GM12878 (cell line): ENCODE data around the gene ANKMY1.

ENCODE experiments used
- CHD4 ChIP-seq: fragments of 200-600 bp; sonication (generic); IDR thresholded peaks from 2 replicates; pipeline ENCODE4 v1.6.1; 2016; ENCODE audit warnings: mild to moderate bottlenecking
- EZH2 ChIP-seq: IDR thresholded peaks from 2 replicates; pipeline ENCODE4 v1.6.1; 2012; ENCODE audit warnings: low read depth, mild to moderate bottlenecking, control low read depth, inconsistent platforms, low read length, borderline replicate concordance; ENCODE audit not compliant: control insufficient read depth
- JUND ChIP-seq: IDR thresholded peaks from 2 replicates; pipeline ENCODE4 v1.6.1; 2012; ENCODE audit warnings: low read depth, mild to moderate bottlenecking, low read length, improper control_type of control experiment, moderate library complexity
- KAT2A ChIP-seq: conservative IDR thresholded peaks from 2 replicates; pipeline ENCODE4 v1.6.1; 2011; ENCODE audit warnings: low read depth, low read length; ENCODE audit not compliant: control insufficient read depth
- NRF1 ChIP-seq: conservative IDR thresholded peaks from 2 replicates; pipeline ENCODE4 v1.6.1; 2011; ENCODE audit warnings: mild to moderate bottlenecking, low read depth, low read length, improper control_type of control experiment
- REST ChIP-seq: IDR thresholded peaks from 2 replicates; pipeline ENCODE4 v1.6.1; 2012; ENCODE audit warnings: mild to moderate bottlenecking, low read depth, low read length
- TAF1 ChIP-seq: IDR thresholded peaks from 2 replicates; pipeline ENCODE4 v1.6.1; 2011; ENCODE audit warnings: mild to moderate bottlenecking, low read depth, low read length, borderline replicate concordance
- TF ChIP-seq, protein P1 (sequence below): fragments of 450-650 bp; formaldehyde crosslinking; IDR thresholded peaks from 2 replicates; pipeline ENCODE4 v1.5.0; 2022; ENCODE audit warnings: mild to moderate bottlenecking, missing genetic modification characterization
- TF ChIP-seq, protein P2 (sequence below): IDR thresholded peaks from 2 replicates; pipeline ENCODE4 v1.6.1; 2012; ENCODE audit warnings: low read depth, low read length, improper control_type of control experiment
- TF ChIP-seq, protein P3 (sequence below), 3 experiments: IDR thresholded peaks in 2 of 3; conservative IDR thresholded peaks in 1 of 3; 2 replicates each; pipeline ENCODE4 v1.5.1; 2011; ENCODE audit warnings: low read depth in 3 of 3, low read length in 3 of 3, mild to moderate bottlenecking in 3 of 3, control low read depth in 2 of 3, moderate library complexity in 2 of 3, inconsistent platforms in 1 of 3, mixed read lengths in 1 of 3; ENCODE audit not compliant: control insufficient read depth in 2 of 3, insufficient read depth in 1 of 3; ENCODE audit errors: extremely low read depth in 1 of 3
- TF ChIP-seq, protein P4 (sequence below): IDR thresholded peaks from 2 replicates; pipeline ENCODE4 v1.6.1; 2011; ENCODE audit warnings: low read depth, mild to moderate bottlenecking, low read length, moderate library complexity, borderline replicate concordance; ENCODE audit errors: extremely low read depth

DNA sequence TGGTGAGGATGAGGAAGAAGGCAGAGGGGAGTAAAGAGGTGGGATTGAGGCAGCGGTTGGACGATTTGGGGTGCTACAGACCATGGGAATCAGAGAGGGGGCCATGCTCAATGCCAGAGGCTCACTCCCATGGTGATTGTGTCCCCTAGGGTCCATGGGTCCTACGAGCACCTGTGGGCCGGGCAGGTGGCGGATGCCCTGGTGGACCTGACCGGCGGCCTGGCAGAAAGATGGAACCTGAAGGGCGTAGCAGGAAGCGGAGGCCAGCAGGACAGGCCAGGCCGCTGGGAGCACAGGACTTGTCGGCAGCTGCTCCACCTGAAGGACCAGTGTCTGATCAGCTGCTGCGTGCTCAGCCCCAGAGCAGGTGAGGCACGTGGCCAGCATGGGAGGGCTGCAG is 34.0 kb upstream of the ANKMY1 start:
- TF ChIP-seq KAT2A (no peak), TAF1 (no peak), NRF1 (no peak), JUND (no peak), CHD4 (no peak), EZH2 (no peak), REST (no peak)
- TF ChIP-seq, protein P1, sequence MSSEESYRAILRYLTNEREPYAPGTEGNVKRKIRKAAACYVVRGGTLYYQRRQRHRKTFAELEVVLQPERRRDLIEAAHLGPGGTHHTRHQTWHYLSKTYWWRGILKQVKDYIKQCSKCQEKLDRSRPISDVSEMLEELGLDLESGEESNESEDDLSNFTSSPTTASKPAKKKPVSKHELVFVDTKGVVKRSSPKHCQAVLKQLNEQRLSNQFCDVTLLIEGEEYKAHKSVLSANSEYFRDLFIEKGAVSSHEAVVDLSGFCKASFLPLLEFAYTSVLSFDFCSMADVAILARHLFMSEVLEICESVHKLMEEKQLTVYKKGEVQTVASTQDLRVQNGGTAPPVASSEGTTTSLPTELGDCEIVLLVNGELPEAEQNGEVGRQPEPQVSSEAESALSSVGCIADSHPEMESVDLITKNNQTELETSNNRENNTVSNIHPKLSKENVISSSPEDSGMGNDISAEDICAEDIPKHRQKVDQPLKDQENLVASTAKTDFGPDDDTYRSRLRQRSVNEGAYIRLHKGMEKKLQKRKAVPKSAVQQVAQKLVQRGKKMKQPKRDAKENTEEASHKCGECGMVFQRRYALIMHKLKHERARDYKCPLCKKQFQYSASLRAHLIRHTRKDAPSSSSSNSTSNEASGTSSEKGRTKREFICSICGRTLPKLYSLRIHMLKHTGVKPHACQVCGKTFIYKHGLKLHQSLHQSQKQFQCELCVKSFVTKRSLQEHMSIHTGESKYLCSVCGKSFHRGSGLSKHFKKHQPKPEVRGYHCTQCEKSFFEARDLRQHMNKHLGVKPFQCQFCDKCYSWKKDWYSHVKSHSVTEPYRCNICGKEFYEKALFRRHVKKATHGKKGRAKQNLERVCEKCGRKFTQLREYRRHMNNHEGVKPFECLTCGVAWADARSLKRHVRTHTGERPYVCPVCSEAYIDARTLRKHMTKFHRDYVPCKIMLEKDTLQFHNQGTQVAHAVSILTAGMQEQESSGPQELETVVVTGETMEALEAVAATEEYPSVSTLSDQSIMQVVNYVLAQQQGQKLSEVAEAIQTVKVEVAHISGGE (CRISPR knock-in tag) = no peak
- TF ChIP-seq, protein P2, sequence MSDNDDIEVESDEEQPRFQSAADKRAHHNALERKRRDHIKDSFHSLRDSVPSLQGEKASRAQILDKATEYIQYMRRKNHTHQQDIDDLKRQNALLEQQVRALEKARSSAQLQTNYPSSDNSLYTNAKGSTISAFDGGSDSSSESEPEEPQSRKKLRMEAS = no peak
- TF ChIP-seq, protein P3, sequence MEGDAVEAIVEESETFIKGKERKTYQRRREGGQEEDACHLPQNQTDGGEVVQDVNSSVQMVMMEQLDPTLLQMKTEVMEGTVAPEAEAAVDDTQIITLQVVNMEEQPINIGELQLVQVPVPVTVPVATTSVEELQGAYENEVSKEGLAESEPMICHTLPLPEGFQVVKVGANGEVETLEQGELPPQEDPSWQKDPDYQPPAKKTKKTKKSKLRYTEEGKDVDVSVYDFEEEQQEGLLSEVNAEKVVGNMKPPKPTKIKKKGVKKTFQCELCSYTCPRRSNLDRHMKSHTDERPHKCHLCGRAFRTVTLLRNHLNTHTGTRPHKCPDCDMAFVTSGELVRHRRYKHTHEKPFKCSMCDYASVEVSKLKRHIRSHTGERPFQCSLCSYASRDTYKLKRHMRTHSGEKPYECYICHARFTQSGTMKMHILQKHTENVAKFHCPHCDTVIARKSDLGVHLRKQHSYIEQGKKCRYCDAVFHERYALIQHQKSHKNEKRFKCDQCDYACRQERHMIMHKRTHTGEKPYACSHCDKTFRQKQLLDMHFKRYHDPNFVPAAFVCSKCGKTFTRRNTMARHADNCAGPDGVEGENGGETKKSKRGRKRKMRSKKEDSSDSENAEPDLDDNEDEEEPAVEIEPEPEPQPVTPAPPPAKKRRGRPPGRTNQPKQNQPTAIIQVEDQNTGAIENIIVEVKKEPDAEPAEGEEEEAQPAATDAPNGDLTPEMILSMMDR (IDR thresholded peaks at IDR 0.05 in 2 of 3, conservative IDR thresholded peaks at IDR 0.05 in 1 of 3; ENCODE audit: control insufficient read depth in 2 of 3, extremely low read depth in 1 of 3, insufficient read depth in 1 of 3, low read depth in 3 of 3, low read length in 3 of 3) = no peak
- TF ChIP-seq, protein P4, sequence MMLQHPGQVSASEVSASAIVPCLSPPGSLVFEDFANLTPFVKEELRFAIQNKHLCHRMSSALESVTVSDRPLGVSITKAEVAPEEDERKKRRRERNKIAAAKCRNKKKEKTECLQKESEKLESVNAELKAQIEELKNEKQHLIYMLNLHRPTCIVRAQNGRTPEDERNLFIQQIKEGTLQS = no peak
